HG02852 (cell line): ENCODE results near the gene G0S2.

Experiments
- ATAC-seq: cut with Tn5 transposase; IDR thresholded peaks from one replicate; pipeline ENCODE4 v1.9.1; 2021; ENCODE audit warnings: mild to moderate bottlenecking, moderate library complexity; ENCODE audit not compliant: unreplicated experiment

G0S2 gene

GRCh38 chr1:209714338-209714737 lies 39.1 kb downstream of the G0S2 start:
- no peak for ATAC-seq

DNA sequence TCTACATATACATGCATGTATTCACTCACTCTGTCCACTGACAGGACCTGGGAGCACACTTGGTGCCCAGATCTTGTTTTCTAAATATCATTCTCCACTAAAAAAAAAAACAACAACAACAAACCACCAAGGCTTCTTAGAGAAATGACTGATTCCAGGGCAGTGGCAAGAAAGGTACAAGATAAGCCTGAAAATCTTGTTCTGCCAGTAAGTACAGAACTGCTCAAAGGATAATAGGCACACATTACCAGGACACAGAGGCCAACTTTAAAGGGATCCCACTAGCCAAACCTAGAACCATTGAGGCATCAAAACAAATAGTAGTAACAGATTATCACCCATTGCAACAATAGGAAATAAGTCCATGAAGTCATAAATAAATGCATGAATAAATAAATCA lies 40.1 kb downstream of the G0S2 start:
- ATAC-seq = no peak

GRCh38 chr1:209717818-209718217 lies 42.6 kb downstream of the G0S2 start:
- ATAC-seq = no peak

- no peak for ATAC-seq
These were observed 45.1 kb downstream of the G0S2 start for GRCh38 chr1:209720326-209720725.

DNA sequence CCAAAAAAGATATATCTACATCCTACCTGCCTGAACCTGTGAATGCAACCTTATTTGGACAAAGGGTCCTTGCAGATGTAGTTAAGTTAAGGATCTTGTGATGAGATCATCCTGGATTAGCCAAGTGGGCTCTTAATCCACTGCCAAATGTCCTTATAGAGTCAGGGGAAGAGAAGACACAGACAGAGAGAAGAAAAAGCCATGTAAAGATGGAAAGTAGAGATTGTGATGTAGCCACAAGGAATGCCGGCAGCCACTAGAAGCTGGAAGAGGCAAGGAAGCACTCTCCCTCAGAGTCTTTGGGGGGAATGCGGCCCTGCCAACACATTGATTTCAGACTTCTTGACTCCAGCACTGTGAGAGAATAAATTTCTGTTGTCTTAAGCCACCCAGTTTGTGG lies 45.6 kb downstream of the G0S2 start:
- ATAC-seq = no peak

- ATAC-seq = no peak
These were observed 46.1 kb downstream of the G0S2 start for GRCh38 chr1:209721323-209721722.

- ATAC-seq = no peak
These were observed 48.1 kb downstream of the G0S2 start for GRCh38 chr1:209723265-209723664.

DNA sequence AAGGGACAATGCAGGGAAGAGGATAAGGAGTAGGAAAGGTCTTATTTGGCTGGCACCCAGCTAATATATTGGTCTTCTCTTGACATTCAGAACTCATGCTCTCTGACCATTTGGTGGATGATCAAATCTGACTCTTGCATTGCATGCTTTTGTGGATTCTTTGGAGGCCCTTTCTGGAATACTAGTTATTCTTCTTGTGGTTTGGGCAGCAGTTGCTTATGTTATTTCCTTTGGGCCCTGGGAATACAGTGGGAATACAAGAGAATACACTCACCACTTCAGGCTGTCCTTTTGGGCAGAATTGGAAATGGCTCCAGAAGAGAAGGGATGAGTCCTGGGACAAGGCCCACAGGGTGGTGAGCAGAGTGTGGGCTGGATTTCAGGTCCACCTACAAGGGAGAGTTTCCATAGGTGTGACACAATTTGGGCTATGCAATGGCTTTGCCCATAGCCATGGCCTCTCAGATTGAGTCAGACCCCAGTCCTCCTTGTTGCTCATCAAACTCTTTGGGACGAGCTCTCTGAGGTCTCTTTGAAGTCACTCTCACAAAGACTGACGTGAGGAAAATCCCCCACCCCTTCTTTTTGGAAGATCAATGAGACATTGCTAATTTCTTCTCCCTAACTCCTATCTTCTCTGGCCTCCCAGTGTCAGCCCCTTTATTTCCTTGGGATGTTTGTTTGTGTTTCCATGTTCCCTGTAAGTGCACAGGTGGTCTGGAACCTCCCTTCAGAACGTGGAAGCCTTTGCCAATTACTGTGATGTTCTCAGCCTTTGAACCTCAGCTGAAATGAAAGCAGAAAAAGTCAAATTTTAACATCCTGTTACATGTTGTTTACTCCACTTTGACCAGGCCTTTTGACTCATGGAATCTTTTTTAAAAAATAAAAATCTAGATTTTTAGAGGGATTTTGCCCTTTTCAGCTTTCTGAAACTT lies 48.8 kb downstream of the G0S2 start:
- peak; percentile 87 for ATAC-seq
